Measurements from ENCODE around the gene MICAL3. TPM values are rescaled to one million over a fixed set of nuclear protein-coding genes. Genes with fewer than 3 reads are reported as not detected.

MICAL3 gene
- total RNA-seq, 4 donors from 2014 or later, result 15.8 to 45.4 (median 31.6) TPM

GRCh38 chr22:18068381-18068988 lies 44.1 kb upstream of the MICAL3 start:
- no peak for TF ChIP-seq CTCF (IDR thresholded peaks at IDR 0.05; ENCODE audit: low read depth)

GRCh38 chr22:18067548-18068341 lies 43.4 kb upstream of the MICAL3 start:
- no peak for TF ChIP-seq CTCF (IDR thresholded peaks at IDR 0.05; ENCODE audit: low read depth)

- no peak for TF ChIP-seq CTCF (IDR thresholded peaks at IDR 0.05; ENCODE audit: low read depth)
These were observed 42.8 kb upstream of the MICAL3 start for GRCh38 chr22:18067121-18067520.

GRCh38 chr22:18066181-18066859 lies 42.0 kb upstream of the MICAL3 start:
- TF ChIP-seq CTCF (IDR thresholded peaks at IDR 0.05; ENCODE audit: low read depth), result no peak

- TF ChIP-seq CTCF (IDR thresholded peaks at IDR 0.05; ENCODE audit: low read depth), result no peak
These were observed 40.9 kb upstream of the MICAL3 start for GRCh38 chr22:18065256-18065655.

GRCh38 chr22:18064636-18065035 lies 40.3 kb upstream of the MICAL3 start:
- TF ChIP-seq CTCF (IDR thresholded peaks at IDR 0.05; ENCODE audit: low read depth), result no peak

- no peak for TF ChIP-seq CTCF (IDR thresholded peaks at IDR 0.05; ENCODE audit: low read depth)
These were observed 38.9 kb upstream of the MICAL3 start for GRCh38 chr22:18063306-18063705.

Measured in subcutaneous adipose tissue (tissue), 4 donors.